ENCODE measurements around the gene EFHD2. TPM values are rescaled to one million over a fixed set of nuclear protein-coding genes. Genes with fewer than 3 reads are reported as not detected.
A peak's percentile ranks its signal among the peaks of the same experiment; 100 is the strongest.
"Not testable (repeated sequence)": the region's sequence is repeated elsewhere in the genome, so short reads cannot be mapped to it uniquely, and the experiment has no call there.

The EFHD2 gene
- total RNA-seq, 2 donors from 2014 or later, result 36.0 to 71.3 TPM

DNA sequence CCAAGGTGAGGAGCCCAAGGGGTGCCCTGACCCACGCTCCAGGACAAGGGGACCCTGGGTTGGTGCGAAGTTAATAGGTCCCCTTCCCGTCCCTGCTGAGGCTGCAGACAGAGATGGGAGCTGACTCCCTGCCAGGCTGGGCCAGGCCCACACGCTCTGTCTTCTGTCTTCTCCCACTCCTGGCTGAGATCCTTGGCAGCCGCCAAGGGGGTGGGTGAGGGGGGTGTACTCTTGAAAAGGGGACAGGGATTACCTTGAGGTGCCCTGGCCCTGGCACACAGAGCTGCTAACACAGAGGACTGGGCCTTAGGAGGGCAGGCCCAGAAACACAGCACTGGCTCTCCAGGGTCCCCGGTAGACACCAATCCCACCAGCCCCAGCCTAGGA is 17.6 kb downstream of the EFHD2 start:
- Histone ChIP-seq H3K4me3 (no peak overlapping the region), H3K9me3 (no peaks in the 10 kb centered on the region), H3K4me1 (ENCODE audit: control insufficient read depth in 1 of 2, low read depth in 2 of 2) (no peaks in the 10 kb centered on the region), H3K27ac (no peak overlapping the region), H3K27me3 (replicated peaks; ENCODE audit: insufficient read depth) (no peaks in the 10 kb centered on the region), H3K36me3 (peaks cover 11% of the 10 kb centered on the region)
- TF ChIP-seq, protein P1, sequence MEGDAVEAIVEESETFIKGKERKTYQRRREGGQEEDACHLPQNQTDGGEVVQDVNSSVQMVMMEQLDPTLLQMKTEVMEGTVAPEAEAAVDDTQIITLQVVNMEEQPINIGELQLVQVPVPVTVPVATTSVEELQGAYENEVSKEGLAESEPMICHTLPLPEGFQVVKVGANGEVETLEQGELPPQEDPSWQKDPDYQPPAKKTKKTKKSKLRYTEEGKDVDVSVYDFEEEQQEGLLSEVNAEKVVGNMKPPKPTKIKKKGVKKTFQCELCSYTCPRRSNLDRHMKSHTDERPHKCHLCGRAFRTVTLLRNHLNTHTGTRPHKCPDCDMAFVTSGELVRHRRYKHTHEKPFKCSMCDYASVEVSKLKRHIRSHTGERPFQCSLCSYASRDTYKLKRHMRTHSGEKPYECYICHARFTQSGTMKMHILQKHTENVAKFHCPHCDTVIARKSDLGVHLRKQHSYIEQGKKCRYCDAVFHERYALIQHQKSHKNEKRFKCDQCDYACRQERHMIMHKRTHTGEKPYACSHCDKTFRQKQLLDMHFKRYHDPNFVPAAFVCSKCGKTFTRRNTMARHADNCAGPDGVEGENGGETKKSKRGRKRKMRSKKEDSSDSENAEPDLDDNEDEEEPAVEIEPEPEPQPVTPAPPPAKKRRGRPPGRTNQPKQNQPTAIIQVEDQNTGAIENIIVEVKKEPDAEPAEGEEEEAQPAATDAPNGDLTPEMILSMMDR (IDR thresholded peaks at IDR 0.05), result no peak
- DNase-seq (ENCODE audit: low spot score), result no peak
- no peak for ATAC-seq (ENCODE audit: insufficient number of reproducible peaks, low FRiP score, low read depth)

DNA sequence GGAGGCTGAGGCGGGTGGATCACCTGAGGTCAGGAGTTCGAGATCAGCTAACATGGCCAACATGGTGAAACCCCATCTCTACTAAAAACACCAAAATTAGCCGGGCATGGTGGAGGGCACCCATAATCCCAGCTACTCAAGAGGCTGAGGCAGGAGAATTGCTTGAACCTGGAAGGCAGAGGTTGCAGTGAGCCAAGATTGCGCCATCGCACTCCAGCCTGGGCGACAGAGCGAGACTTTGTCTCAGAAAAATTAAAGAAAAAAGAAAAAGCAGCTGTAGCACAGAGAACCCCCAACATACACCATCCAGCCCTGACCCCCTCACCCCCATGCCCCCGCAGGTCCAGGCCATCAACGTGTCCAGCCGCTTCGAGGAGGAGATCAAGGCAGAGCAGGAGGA is 18.6 kb downstream of the EFHD2 start:
- H3K27me3 ChIP-seq (replicated peaks; ENCODE audit: insufficient read depth); H3K4me1 ChIP-seq (ENCODE audit: control insufficient read depth in 1 of 2, low read depth in 2 of 2); ATAC-seq (ENCODE audit: insufficient number of reproducible peaks, low FRiP score, low read depth); DNase-seq (ENCODE audit: low spot score); H3K27ac ChIP-seq; H3K4me3 ChIP-seq; H3K9me3 ChIP-seq: not testable (repeated sequence)
- H3K36me3 ChIP-seq, result peaks cover 11% of the 10 kb centered on the region

DNA sequence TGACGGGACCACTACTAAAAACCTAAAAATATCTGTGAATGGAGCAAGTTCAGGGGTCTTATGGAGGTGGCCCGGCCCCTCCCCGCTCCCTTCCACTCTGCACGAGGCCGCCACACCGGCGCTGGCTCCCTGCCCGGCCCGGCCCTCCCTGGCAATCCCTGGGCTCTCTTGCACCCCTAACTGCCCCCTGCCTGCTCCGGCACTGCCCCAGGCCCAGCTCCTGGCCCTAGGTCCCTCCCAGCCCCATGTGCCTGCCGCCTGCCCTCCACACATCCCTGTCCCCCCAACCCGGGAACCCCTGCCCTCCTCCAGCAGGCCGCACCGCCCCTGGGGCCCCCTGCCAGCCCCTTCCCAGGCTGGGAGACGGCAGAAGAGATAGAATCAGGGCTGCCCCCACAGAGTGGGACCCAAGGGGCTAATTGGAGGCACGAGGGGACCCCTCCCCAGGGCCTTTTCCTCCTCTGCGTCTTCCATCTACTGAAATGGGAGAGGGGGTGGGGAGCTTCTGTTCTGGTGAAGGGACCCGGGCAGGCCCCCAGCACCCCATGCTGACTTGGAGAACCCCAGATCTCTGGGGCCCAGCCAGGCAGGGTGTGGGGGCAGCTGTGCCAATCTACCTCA is 19.2 kb downstream of the EFHD2 start:
- no peaks in the 10 kb centered on the region for H3K4me1 ChIP-seq (ENCODE audit: control insufficient read depth in 1 of 2, low read depth in 2 of 2)
- no peak for ATAC-seq (ENCODE audit: insufficient number of reproducible peaks, low FRiP score, low read depth)
- H3K9me3 ChIP-seq, result no peaks in the 10 kb centered on the region
- TF ChIP-seq, protein P1 (IDR thresholded peaks at IDR 0.05), result no peak
- H3K27ac ChIP-seq, result no peak overlapping the region
- H3K36me3 ChIP-seq, result peaks cover 11% of the 10 kb centered on the region
- no peak overlapping the region for H3K4me3 ChIP-seq
- DNase-seq (ENCODE audit: low spot score), result no peak
- H3K27me3 ChIP-seq (replicated peaks; ENCODE audit: insufficient read depth), result no peaks in the 10 kb centered on the region

DNA sequence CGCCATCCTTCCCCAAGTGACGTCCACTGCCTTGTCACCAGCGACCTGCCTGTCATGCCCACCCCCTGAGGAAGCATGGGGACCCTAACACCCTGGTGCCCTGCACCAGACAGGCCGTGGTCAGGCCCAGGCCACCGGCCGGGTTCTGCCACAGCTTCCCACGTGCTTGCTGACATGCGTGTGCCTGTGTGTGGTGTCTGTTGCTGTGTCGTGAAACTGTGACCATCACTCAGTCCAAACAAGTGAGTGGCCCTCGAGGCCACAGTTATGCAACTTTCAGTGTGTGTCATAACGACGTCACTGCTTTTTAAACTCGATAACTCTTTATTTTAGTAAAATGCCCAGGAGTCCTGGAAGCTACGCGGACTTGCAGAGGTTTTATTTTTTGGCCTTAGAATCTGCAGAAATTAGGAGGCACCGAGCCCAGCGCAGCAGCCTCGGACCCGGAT is 20.0 kb downstream of the EFHD2 start:
- H3K9me3 ChIP-seq, result no peaks in the 10 kb centered on the region
- H3K4me1 ChIP-seq (ENCODE audit: control insufficient read depth in 1 of 2, low read depth in 2 of 2), result no peaks in the 10 kb centered on the region
- no peak overlapping the region for H3K4me3 ChIP-seq
- ATAC-seq (ENCODE audit: insufficient number of reproducible peaks, low FRiP score, low read depth), result no peak
- TF ChIP-seq, protein P1 (IDR thresholded peaks at IDR 0.05), result no peak
- no peak for DNase-seq (ENCODE audit: low spot score)
- peaks cover 11% of the 10 kb centered on the region for H3K36me3 ChIP-seq
- H3K27ac ChIP-seq, result no peak overlapping the region
- H3K27me3 ChIP-seq (replicated peaks; ENCODE audit: insufficient read depth), result no peaks in the 10 kb centered on the region

DNA sequence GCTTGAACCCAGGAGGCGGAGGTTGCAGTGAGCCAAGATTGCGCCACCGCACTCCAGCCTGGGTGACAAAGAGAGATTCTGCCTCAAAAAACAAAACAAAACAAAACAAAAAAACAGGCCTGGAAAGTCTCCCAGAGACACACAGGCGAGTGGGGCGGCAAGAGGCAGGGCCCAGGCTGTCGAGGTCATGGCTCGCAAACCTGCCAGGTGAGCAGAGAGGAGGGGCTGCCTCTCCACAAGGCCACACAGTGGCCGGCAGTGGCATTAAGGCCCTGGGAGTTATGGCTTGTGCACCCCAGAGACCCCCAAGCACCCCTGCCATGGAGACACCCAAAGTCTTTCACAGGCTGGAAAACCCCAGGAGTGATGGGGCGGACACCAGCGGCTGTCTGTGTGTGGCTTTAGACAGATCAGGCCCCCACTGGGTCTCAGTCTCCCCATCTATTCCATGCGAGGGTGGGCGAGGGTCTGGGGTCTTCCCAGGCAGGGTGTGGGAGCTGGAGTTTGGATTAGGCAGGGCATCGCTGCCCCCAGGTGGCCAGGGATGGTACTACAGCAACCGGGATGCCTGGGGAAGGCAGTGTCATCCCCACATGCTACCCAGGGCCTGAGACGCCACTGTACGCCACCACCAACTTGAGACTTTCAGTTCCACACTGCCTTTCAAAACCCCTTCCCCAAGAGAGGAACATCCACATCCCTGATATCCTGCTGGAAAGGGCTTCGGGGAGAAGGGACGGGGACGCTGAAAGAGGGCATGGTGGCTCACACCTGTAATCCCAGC is 21.3 kb downstream of the EFHD2 start:
- ATAC-seq (ENCODE audit: insufficient number of reproducible peaks, low FRiP score, low read depth), result peak; percentile 30
- no peak for DNase-seq (ENCODE audit: low spot score)
- TF ChIP-seq, protein P1 (IDR thresholded peaks at IDR 0.05), result peak; percentile 98

More for the DNA sequence above, 21.3 kb downstream of the EFHD2 start:
- Histone ChIP-seq H3K27me3 (replicated peaks; ENCODE audit: insufficient read depth) (no peaks in the 10 kb centered on the region), H3K27ac (no peak overlapping the region), H3K36me3 (peaks cover 11% of the 10 kb centered on the region), H3K4me1 (ENCODE audit: control insufficient read depth in 1 of 2, low read depth in 2 of 2) (no peaks in the 10 kb centered on the region), H3K9me3 (no peaks in the 10 kb centered on the region), H3K4me3 (no peak overlapping the region)
